GM19452 (cell line): ENCODE results near the gene LRRC26.
"Not testable (repeated sequence)": the region's sequence is repeated elsewhere in the genome, so short reads cannot be mapped to it uniquely, and the experiment has no call there.

Experiments
- ATAC-seq: cut with Tn5 transposase; IDR thresholded peaks from one replicate; pipeline ENCODE4 v1.9.1; 2021; ENCODE audit not compliant: unreplicated experiment

The LRRC26 gene

GRCh38 chr9:137139468-137140150 lies 30.2 kb downstream of the LRRC26 start:
- no peak for ATAC-seq

- no peak for ATAC-seq
These were observed 31.0 kb downstream of the LRRC26 start, which contains the start of gene GRIN1 for GRCh38 chr9:137138722-137139467. TSS of gene GRIN1 (plus strand) at chr9:137139154. CDS start at chr9:137139487, 333 bp downstream.

GRCh38 chr9:137138058-137138721 lies 31.7 kb downstream of the LRRC26 start:
- ATAC-seq, result no peak

GRCh38 chr9:137136881-137137607 lies 32.8 kb downstream of the LRRC26 start:
- ATAC-seq, result no peak

- ATAC-seq, result no peak
These were observed 33.5 kb downstream of the LRRC26 start for GRCh38 chr9:137136261-137136880.

GRCh38 chr9:137135154-137135553 lies 34.7 kb downstream of the LRRC26 start:
- not testable (repeated sequence) for ATAC-seq

DNA sequence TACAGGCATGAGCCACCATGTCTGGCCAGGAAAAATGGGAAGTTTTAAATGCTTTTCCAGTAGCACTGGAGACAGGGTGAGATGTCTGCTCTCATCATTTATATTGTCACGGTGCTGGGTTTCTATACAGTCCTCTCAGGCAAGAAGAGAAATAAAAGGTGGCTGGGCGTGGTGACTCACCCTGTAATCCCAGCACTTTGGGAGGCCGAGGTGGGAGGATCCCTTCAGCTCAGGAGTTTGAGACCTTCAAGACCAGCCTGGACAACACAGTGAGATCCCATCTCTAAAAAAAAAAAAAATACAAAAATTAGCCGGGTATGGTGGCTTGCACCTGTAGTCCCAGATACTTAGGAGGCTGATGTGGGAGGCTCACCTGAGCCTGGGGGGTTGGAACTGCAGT lies 35.7 kb downstream of the LRRC26 start:
- ATAC-seq, result no peak

- peak; percentile 14 for ATAC-seq
These were observed 39.6 kb downstream of the LRRC26 start for GRCh38 chr9:137130176-137130755.

- peak; percentile 82 for ATAC-seq
These were observed 40.2 kb downstream of the LRRC26 start for GRCh38 chr9:137129456-137130175.

- no peak for ATAC-seq
These were observed 40.9 kb downstream of the LRRC26 start for GRCh38 chr9:137128862-137129455.

GRCh38 chr9:137128158-137128861 lies 41.5 kb downstream of the LRRC26 start:
- no peak for ATAC-seq

- ATAC-seq, result no peak
These were observed 42.3 kb downstream of the LRRC26 start for GRCh38 chr9:137127301-137128157.

- ATAC-seq, result no peak
These were observed 43.1 kb downstream of the LRRC26 start for GRCh38 chr9:137126786-137127185.

DNA sequence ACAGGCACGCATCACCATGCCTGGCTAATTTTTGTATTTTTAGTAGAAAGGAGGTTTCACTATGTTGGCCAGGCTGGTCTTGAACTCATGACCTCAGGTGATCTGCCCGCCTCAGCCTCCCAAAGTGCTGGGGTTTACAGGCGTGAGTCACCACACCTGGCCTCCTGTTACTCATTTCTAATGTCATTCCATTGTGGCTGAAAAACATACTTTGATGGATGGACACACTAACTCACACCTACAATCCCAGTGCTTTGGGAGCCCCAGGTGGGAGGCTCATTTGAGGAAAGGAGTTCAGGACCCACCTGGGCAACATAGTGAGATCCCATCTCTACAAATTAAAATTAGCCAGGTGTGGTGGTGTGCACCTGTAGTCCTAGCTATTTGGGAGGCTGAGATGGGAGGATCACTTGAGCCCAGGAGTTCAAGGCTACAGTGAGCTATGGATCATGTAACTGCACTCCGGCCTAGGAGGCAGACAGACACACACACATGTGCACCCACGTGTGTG lies 45.8 kb downstream of the LRRC26 start:
- ATAC-seq, result not testable (repeated sequence)

DNA sequence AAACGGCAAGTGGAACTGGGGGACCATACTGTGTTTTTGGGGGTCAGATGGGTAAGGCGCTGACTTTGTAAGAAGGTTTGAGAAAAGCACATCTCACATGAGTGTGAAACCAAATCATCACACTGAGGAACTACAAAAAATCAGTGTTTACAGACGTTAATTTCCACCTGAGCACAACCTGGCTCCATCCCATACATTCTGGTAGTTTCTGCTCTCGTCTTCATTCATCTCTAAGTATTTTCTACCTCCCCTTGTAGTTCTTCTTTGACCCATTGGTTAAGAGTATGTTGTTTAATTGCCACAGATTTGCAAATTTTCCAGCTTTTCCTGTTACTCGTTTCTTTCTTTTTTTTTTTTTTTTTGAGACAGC lies 46.4 kb downstream of the LRRC26 start:
- ATAC-seq, result peak; percentile 46

DNA sequence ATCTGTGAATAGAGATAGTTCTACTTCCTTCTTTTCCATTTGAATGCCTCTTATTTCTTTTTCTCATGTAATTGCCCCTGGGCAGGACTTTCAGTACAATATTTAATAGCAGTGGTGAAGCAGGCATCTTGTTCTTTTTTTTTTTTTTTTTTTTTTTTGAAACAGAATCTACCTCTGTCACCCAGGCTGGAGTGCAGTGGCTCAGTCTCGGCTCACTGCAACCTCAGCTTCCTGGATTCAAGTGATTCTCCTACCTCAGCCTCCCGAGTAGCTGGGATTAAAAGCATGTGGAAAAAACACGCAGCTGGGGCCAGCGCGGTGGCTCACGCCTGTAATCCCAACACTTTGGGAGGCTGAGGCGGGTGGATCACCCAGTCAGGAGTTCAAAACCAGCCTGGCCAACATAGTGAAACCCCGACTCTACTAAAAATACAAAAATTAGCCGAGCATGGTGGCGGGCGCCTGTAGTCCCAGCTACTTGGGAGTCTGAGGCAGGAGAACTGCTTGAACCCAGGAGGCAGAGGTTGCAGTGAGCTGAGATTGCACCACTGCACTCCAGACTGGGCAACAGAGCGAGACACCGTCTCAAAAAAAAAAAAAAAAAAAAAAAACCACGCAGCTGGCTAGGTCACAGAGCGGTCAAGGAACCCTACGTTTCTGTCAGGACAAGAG lies 46.9 kb downstream of the LRRC26 start:
- not testable (repeated sequence) for ATAC-seq
